Uterus (tissue), 4 donors: ENCODE measurements around the gene RB1. TPM values are rescaled to one million over a fixed set of nuclear protein-coding genes. Genes with fewer than 3 reads are reported as not detected.
A peak's percentile ranks its signal among the peaks of the same experiment; 100 is the strongest.

ENCODE experiments used
- DNase-seq, 2 donors: peaks; one replicate each; pipeline ENCODE4 v3.0.0-alpha.2; 2019 to 2020
- H3K27ac ChIP-seq, 2 donors: fragments of 200-600 bp; sonication (generic); 1 replicate in 1 of 2; 2 replicates in 1 of 2; pipeline ENCODE4 v1.5.1; 2016 to 2018
- H3K27me3 ChIP-seq, 2 donors: fragments of 200-600 bp; sonication (generic); one replicate each; pipeline ENCODE4 v1.5.1; 2018 to 2019; ENCODE audit warnings: control low read depth in 1 of 2
- H3K36me3 ChIP-seq, 2 donors: fragments of 200-600 bp; sonication (generic); one replicate each; pipeline ENCODE4 v1.5.1; 2019; ENCODE audit warnings: control low read depth in 1 of 2
- H3K4me1 ChIP-seq, 2 donors: fragments of 200-600 bp; sonication (generic); one replicate each; pipeline ENCODE4 v1.5.1; 2018 to 2019; ENCODE audit warnings: control low read depth in 1 of 2
- H3K4me3 ChIP-seq, 2 donors: fragments of 200-600 bp; sonication (generic); 1 replicate in 1 of 2; 2 replicates in 1 of 2; pipeline ENCODE4 v1.5.1; 2018 to 2019; ENCODE audit warnings: mild to moderate bottlenecking in 1 of 2
- H3K9me3 ChIP-seq, 2 donors: fragments of 200-600 bp; sonication (generic); one replicate each; pipeline ENCODE4 v1.5.1; 2019; ENCODE audit warnings: control low read depth in 1 of 2
- POLR2A ChIP-seq, 2 donors: fragments of 450-650 bp; IDR thresholded peaks; one replicate each; pipeline ENCODE4 v1.6.1; 2016; ENCODE audit warnings: antibody characterized with exemption in 2 of 2, mild to moderate bottlenecking in 1 of 2, moderate library complexity in 1 of 2
- intact Hi-C: fragments of 100-400 bp; cut with DNase I; formaldehyde crosslinking; loops from one replicate; pipeline ENCODE4 v1.15.1; 2023; ENCODE audit warnings: low total_unique reads
- total RNA-seq, 4 donors: library from RNA; depleted of rRNA in 3 of 4; stranded (reverse); fragments of >200 nt in 3 of 4; gene quantifications; one replicate each; pipeline versions ENCODE4 v1.1.0 to v1.2.4, GENCODE V29; 2014 to 2023
- TF ChIP-seq, protein P1 (sequence below), 4 experiments: fragments of 200-600 bp in 2 of 4; fragments of 450-650 bp in 2 of 4; sonication (generic) in 2 of 4; IDR thresholded peaks; one replicate each; pipeline ENCODE4 v1.5.1; 2016 to 2019; ENCODE audit warnings: antibody characterized with exemption in 4 of 4, mild to moderate bottlenecking in 2 of 4, moderate library complexity in 1 of 4
- donor health status: DM: yes; HTN: yes; CAD: no.

Gene RB1
- total RNA-seq, 4 donors from 2014 or later = 27.4 to 58.1 (median 33.9) TPM

GRCh38 chr13:48506092-48506701 is 202.6 kb downstream of the RB1 start:
- H3K27ac ChIP-seq = peak overlapping the region; percentile 48 to 71
- no peak for DNase-seq

DNA sequence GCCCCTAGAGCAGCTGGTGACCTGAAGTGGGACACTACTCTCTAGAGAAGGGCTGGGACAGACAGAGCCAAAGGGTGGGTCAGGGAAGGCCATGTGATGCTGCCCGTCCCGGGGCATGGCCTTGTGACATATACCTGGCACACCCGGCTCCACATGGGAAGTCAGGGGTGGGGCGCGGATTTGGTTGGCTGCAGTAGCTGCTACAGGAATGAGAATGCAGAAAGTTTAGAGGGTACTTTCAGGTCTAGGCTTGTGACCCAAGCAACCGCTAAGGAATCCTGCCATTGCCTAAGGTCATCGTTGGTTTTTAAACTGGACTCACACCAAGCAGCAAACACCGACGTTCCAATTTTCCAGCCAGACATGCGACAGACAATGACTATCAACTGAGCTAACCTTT is 203.5 kb downstream of the RB1 start:
- peak overlapping the region in 1 of 2 donors; percentile 71 for H3K27ac ChIP-seq
- DNase-seq = no peak

More at GRCh38 chr13:48506092-48506701, 202.6 kb downstream of the RB1 start:
- H3K4me1 ChIP-seq = no peaks in the 10 kb centered on the region
- no peaks in the 10 kb centered on the region for H3K36me3 ChIP-seq
- H3K9me3 ChIP-seq = no peaks in the 10 kb centered on the region
- H3K4me3 ChIP-seq = no peak overlapping the region
- TF ChIP-seq, protein P1, sequence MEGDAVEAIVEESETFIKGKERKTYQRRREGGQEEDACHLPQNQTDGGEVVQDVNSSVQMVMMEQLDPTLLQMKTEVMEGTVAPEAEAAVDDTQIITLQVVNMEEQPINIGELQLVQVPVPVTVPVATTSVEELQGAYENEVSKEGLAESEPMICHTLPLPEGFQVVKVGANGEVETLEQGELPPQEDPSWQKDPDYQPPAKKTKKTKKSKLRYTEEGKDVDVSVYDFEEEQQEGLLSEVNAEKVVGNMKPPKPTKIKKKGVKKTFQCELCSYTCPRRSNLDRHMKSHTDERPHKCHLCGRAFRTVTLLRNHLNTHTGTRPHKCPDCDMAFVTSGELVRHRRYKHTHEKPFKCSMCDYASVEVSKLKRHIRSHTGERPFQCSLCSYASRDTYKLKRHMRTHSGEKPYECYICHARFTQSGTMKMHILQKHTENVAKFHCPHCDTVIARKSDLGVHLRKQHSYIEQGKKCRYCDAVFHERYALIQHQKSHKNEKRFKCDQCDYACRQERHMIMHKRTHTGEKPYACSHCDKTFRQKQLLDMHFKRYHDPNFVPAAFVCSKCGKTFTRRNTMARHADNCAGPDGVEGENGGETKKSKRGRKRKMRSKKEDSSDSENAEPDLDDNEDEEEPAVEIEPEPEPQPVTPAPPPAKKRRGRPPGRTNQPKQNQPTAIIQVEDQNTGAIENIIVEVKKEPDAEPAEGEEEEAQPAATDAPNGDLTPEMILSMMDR (IDR thresholded peaks at IDR 0.05) = no peak
- TF ChIP-seq POLR2A (IDR thresholded peaks at IDR 0.05) = no peak
- H3K27me3 ChIP-seq = no peaks in the 10 kb centered on the region
- intact Hi-C loops = no loop called here

DNA sequence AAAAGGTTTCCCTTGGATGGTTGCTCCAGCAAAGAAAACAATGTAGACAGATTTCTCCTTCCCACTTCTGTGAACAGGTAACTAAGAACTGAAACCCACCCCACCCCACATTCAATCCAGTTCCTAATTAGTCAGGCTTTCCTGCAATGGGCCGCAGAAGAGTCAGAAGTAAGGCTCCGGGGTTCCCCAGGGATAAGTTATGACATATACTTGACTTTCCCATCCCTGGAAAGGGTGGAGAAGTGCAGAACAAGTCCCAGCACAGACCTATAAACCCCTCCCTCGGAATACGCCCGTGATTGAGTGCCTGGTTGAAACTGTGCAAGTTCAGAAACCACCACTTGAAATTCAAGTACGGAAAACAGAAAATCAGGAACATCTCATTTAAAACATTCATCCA is 204.5 kb downstream of the RB1 start:
- TF ChIP-seq, protein P1 (IDR thresholded peaks at IDR 0.05) = no peak
- no peak for TF ChIP-seq POLR2A (IDR thresholded peaks at IDR 0.05)
- Histone ChIP-seq H3K27ac (no peak overlapping the region), H3K4me3 (no peak overlapping the region), H3K4me1 (no peaks in the 10 kb centered on the region), H3K27me3 (no peaks in the 10 kb centered on the region), H3K36me3 (no peaks in the 10 kb centered on the region), H3K9me3 (no peaks in the 10 kb centered on the region)
- intact Hi-C loops = no loop called here
- no peak for DNase-seq

More for the DNA sequence above, 203.5 kb downstream of the RB1 start:
- H3K4me1 ChIP-seq = no peaks in the 10 kb centered on the region
- no peak for TF ChIP-seq POLR2A (IDR thresholded peaks at IDR 0.05)
- TF ChIP-seq, protein P1 (IDR thresholded peaks at IDR 0.05) = no peak
- no peaks in the 10 kb centered on the region for H3K9me3 ChIP-seq
- intact Hi-C loops = no loop called here
- H3K27me3 ChIP-seq = no peaks in the 10 kb centered on the region
- no peak overlapping the region for H3K4me3 ChIP-seq
- H3K36me3 ChIP-seq = no peaks in the 10 kb centered on the region

DNA sequence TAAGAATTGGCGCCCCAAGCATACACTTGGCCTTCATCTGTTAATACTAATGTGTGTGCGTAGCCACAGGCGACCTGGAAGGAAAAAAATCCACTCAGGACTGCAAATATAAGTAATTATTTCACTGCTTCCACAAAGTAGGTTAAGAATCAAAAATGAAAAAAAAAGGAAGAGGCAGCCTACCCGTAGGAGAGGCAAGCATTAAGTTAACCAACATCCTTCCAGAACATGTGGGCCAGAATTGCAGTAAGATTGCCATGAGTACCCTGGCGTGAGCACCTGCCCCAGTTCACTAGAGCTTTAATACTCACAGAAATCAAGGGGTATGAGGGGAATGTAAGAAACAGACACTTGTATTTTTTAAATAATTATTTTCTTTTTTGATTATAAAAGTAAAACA is 207.1 kb downstream of the RB1 start:
- H3K9me3 ChIP-seq = no peaks in the 10 kb centered on the region
- no peak for DNase-seq
- TF ChIP-seq POLR2A (IDR thresholded peaks at IDR 0.05) = no peak
- TF ChIP-seq, protein P1 (IDR thresholded peaks at IDR 0.05) = no peak
- H3K36me3 ChIP-seq = no peaks in the 10 kb centered on the region
- no peak overlapping the region for H3K4me3 ChIP-seq
- no peaks in the 10 kb centered on the region for H3K27me3 ChIP-seq
- no peaks in the 10 kb centered on the region for H3K4me1 ChIP-seq
- intact Hi-C loops = no loop called here
- H3K27ac ChIP-seq = no peak overlapping the region

DNA sequence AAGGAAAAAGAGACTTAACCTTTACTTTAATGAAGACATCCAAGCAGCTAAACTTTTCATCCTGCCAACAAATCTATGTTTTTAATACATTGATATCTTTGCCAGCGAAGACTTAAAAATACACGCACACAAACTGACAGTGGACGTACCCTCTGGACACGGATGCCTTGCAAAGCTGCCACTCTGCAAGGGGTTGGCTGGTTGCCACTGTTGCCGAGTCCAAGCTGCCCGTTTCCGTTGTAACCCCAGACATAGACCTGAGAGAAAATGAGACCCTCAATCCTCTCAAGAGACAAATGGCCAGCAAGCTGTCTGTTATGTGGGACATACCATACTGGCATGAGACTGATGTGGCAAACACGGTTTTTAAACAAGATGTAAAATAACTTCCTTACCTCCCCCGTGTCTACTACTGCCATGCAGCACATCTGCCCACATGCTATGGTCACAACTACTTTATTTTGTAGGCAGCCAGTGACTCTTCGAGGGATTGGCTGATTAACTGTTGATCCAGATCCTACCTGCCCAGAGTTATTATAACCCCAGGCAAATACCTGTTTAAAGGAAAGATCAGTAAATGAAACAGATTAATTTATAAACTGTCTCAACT is 208.2 kb downstream of the RB1 start:
- no peak overlapping the region for H3K4me3 ChIP-seq
- no peak overlapping the region for H3K27ac ChIP-seq
- intact Hi-C loops = no loop called here
- no peaks in the 10 kb centered on the region for H3K36me3 ChIP-seq
- no peaks in the 10 kb centered on the region for H3K9me3 ChIP-seq
- TF ChIP-seq POLR2A (IDR thresholded peaks at IDR 0.05) = no peak
- TF ChIP-seq, protein P1 (IDR thresholded peaks at IDR 0.05) = no peak
- DNase-seq = no peak
- H3K4me1 ChIP-seq = no peaks in the 10 kb centered on the region
- H3K27me3 ChIP-seq = no peaks in the 10 kb centered on the region
